ENCODE data around the gene JMJD1C. TPM values are rescaled to one million over a fixed set of nuclear protein-coding genes. Genes with fewer than 3 reads are reported as not detected.
"Not testable (repeated sequence)": the region's sequence is repeated elsewhere in the genome, so short reads cannot be mapped to it uniquely, and the experiment has no call there.

The JMJD1C gene
- total RNA-seq, 1 donor from 2014 or later = 34.6 TPM

DNA sequence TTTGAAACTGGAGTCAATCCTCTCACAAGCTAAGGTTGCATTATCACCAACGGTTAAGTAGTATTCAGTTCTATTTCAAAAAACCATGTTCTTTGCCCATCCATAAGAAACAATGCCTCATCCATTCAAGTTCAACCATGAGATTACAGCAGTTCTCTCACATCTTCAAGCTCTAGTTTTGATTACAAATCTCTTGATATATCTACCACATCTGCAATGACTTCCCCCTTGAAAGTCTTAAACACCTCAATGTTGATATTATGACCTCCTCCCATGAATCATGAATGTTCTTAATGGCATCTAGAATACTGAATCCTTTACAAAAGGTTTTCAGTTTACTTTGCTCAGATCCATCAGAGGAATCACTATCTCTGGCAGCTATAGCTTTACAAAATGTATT lies 81.8 kb downstream of the JMJD1C start:
- H3K9me3 ChIP-seq (replicated peaks) = no peaks in the 10 kb centered on the region
- peaks cover 8% of the 10 kb centered on the region for H3K36me3 ChIP-seq
- H3K4me1 ChIP-seq = peaks cover 40% of the 10 kb centered on the region
- no peak for DNase-seq
- H3K4me3 ChIP-seq = no peak overlapping the region
- H3K27me3 ChIP-seq (ENCODE audit: low read depth) = no peaks in the 10 kb centered on the region
- intact Hi-C loops (cut with micrococcal nuclease) = no loop called here
- H3K27ac ChIP-seq (replicated peaks) = no peak overlapping the region
- TF ChIP-seq, protein P1, sequence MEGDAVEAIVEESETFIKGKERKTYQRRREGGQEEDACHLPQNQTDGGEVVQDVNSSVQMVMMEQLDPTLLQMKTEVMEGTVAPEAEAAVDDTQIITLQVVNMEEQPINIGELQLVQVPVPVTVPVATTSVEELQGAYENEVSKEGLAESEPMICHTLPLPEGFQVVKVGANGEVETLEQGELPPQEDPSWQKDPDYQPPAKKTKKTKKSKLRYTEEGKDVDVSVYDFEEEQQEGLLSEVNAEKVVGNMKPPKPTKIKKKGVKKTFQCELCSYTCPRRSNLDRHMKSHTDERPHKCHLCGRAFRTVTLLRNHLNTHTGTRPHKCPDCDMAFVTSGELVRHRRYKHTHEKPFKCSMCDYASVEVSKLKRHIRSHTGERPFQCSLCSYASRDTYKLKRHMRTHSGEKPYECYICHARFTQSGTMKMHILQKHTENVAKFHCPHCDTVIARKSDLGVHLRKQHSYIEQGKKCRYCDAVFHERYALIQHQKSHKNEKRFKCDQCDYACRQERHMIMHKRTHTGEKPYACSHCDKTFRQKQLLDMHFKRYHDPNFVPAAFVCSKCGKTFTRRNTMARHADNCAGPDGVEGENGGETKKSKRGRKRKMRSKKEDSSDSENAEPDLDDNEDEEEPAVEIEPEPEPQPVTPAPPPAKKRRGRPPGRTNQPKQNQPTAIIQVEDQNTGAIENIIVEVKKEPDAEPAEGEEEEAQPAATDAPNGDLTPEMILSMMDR (IDR thresholded peaks at IDR 0.05; ENCODE audit: borderline replicate concordance) = no peak

DNA sequence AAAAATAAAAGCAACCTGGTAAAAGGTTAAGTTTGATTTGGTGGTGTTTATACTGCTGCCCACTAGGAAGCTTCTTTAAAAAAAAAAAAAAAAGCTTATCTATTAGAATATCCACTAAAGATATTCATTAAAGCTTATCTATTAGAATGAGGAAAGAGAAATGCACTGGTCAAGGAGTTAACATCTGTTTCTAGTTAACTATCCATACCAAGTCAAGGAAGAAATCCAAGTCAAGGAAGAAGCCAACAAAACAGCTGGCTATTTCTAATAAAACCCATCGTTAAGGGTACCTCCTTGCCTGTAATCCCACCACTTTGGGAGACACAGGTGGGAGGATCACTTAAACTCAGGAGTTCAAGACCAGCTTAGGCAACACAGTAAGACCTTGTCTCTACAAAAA lies 82.6 kb downstream of the JMJD1C start:
- H3K4me3 ChIP-seq = no peak overlapping the region
- H3K9me3 ChIP-seq (replicated peaks) = no peaks in the 10 kb centered on the region
- H3K4me1 ChIP-seq = peaks cover 45% of the 10 kb centered on the region
- TF ChIP-seq, protein P1 (IDR thresholded peaks at IDR 0.05; ENCODE audit: borderline replicate concordance) = no peak
- DNase-seq = no peak
- intact Hi-C loops (cut with micrococcal nuclease) = no loop called here
- no peaks in the 10 kb centered on the region for H3K27me3 ChIP-seq (ENCODE audit: low read depth)
- no peak overlapping the region for H3K27ac ChIP-seq (replicated peaks)
- peaks cover 8% of the 10 kb centered on the region for H3K36me3 ChIP-seq

DNA sequence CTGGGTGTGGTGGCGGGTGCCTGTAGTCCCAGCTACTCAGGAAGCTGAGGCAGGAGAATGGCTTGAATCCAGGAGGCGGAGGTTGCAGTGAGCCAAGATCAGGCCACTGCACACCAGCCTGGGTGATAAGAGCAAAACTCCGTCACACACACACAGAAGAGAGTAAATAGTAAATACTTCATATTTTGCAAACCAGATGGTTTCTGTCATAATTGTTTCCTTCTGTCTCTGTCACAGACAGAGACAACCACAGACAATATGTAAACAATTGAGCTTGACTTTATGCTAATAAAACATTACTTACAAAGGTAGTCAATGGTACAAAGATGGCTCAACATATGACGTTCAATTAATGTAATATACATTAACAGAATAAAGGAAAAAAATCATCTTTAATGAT lies 83.7 kb downstream of the JMJD1C start:
- Histone ChIP-seq H3K27ac (replicated peaks) (no peak overlapping the region), H3K9me3 (replicated peaks) (no peaks in the 10 kb centered on the region), H3K27me3 (ENCODE audit: low read depth) (no peaks in the 10 kb centered on the region), H3K4me3 (no peak overlapping the region), H3K36me3 (peaks cover 8% of the 10 kb centered on the region), H3K4me1 (peaks cover 47% of the 10 kb centered on the region)
- DNase-seq = no peak
- intact Hi-C loops (cut with micrococcal nuclease) = no loop called here
- TF ChIP-seq, protein P1 (IDR thresholded peaks at IDR 0.05; ENCODE audit: borderline replicate concordance) = no peak

DNA sequence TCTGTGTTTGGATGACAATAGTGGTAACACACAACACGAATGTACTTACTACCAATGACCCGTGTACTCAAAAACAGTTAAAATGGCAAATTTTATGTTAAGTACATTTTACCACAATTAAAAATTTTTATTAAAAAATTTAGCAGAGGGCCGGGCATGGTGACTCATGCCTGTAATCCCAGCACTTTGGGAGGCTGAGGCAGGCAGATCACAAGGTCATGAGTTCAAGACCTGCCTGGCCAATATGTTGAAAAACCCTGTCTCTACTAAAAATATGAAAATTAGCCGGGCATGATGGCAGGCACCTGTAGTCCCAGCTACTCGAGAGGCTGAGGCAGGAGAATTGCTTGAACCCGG lies 88.5 kb downstream of the JMJD1C start:
- peaks cover 33% of the 10 kb centered on the region for H3K4me1 ChIP-seq
- H3K36me3 ChIP-seq; H3K9me3 ChIP-seq (replicated peaks); intact Hi-C loops (cut with micrococcal nuclease); H3K4me3 ChIP-seq; DNase-seq; H3K27ac ChIP-seq (replicated peaks); H3K27me3 ChIP-seq (ENCODE audit: low read depth): not testable (repeated sequence)

DNA sequence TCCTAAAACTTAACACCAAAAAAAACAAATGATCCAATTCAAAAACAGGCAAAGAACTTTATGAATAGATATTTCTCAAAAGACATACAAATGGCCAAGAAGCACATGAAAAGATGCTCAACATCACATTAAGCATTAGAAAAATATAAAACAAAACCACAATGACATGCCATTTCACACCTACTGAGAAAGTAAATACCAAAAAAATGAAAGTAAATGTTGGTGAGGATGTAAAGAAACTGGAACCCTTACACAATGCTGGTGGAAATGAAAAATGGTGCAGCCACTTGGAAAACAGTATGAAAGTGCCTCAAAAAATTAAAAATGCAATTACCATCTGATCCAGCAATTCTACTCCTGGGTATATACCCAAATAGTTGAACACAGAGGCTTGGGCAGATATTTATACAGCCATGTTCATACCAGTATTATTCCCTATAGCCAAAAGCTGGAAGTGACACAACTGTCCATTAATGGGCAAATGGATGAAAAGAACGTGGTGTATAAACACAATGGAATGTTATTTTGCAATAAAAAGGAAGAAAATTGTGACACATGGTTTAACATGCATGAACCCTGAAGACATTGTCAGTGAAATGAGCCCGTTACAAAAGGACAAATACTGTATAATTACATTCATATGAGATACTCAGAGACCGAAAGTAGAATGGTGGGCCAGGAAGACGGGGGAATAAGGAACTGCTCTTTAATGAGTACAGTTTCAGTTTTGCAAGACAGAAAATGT lies 89.0 kb downstream of the JMJD1C start:
- H3K4me3 ChIP-seq = no peak overlapping the region
- no peak for DNase-seq
- no peaks in the 10 kb centered on the region for H3K9me3 ChIP-seq (replicated peaks)
- H3K27ac ChIP-seq (replicated peaks) = no peak overlapping the region
- H3K36me3 ChIP-seq = peaks cover 8% of the 10 kb centered on the region
- H3K4me1 ChIP-seq = peaks cover 32% of the 10 kb centered on the region
- intact Hi-C loops (cut with micrococcal nuclease) = no loop called here
- TF ChIP-seq, protein P1 (IDR thresholded peaks at IDR 0.05; ENCODE audit: borderline replicate concordance) = no peak
- no peaks in the 10 kb centered on the region for H3K27me3 ChIP-seq (ENCODE audit: low read depth)

DNA sequence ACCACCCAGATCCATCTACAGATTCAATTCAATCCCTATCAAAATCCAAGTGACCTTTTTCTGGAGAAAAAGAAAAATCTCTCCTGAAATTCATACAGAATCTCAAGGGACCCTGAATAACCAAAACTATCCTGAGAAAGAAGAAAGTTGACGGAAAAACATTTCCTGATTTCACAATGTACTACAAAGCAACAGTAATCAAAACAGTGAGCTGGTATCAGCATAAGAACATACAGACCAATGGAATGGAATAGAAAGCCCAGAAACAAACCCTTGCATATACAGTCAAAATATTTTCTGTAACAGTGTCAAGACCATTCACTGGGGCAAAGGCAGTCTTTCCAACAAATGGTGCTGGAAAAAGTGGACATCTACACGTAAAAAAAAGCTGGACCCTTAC lies 89.9 kb downstream of the JMJD1C start:
- no peaks in the 10 kb centered on the region for H3K9me3 ChIP-seq (replicated peaks)
- H3K27ac ChIP-seq (replicated peaks) = peak overlapping the region; percentile 49
- no peak for DNase-seq
- H3K4me3 ChIP-seq = no peak overlapping the region
- intact Hi-C loops (cut with micrococcal nuclease) = no loop called here
- peaks cover 8% of the 10 kb centered on the region for H3K36me3 ChIP-seq
- H3K4me1 ChIP-seq = peaks cover 32% of the 10 kb centered on the region
- TF ChIP-seq, protein P1 (IDR thresholded peaks at IDR 0.05; ENCODE audit: borderline replicate concordance) = no peak
- no peaks in the 10 kb centered on the region for H3K27me3 ChIP-seq (ENCODE audit: low read depth)
